CD4-positive, alpha-beta T cell treated with Interferon alpha-2 for 1 hour (primary cell): ENCODE measurements around the gene GEN1.
A peak's percentile ranks its signal among the peaks of the same experiment; 100 is the strongest.

Experiments used
- DNase-seq, 2 donors: peaks; one replicate each; pipeline ENCODE4 v3.0.0-alpha.2; 2020 to 2022

GEN1 gene

GRCh38 chr2:17827316-17827715 lies 73.4 kb downstream of the GEN1 start:
- DNase-seq: no peak

- DNase-seq: no peak
These were observed 73.8 kb downstream of the GEN1 start for GRCh38 chr2:17827785-17828184.

- DNase-seq: peak; percentile 21 to 22
These were observed 76.4 kb downstream of the GEN1 start for GRCh38 chr2:17830053-17831034.

- no peak for DNase-seq
These were observed 81.6 kb downstream of the GEN1 start for GRCh38 chr2:17835516-17835915.
